GM12891 (cell line): Measurements from ENCODE around the gene PATZ1.

Experiments used
- DNase-seq: peaks from one replicate; pipeline ENCODE4 v3.0.0; 2011; ENCODE audit warnings: low spot score; ENCODE audit not compliant: insufficient read length
- FAIRE-seq: peaks from 2 replicates; lab custom pipeline; 2011; peaks lifted over from hg19 to GRCh38; lab: Jason Lieb, UNC
- PAX5 ChIP-seq: IDR thresholded peaks from 2 replicates; pipeline ENCODE4 v1.6.1; 2011; ENCODE audit warnings: low read length, moderate library complexity, mild to moderate bottlenecking; ENCODE audit not compliant: insufficient read depth, severe bottlenecking
- POLR2A ChIP-seq: IDR thresholded peaks from 2 replicates; pipeline ENCODE4 v1.6.1; 2011; ENCODE audit warnings: low read depth, low read length, control low read depth
- POLR2AphosphoS5 ChIP-seq: IDR thresholded peaks from 2 replicates; pipeline ENCODE4 v1.6.1; 2011; ENCODE audit warnings: low read depth, low read length, control low read depth
- POU2F2 ChIP-seq: IDR thresholded peaks from 2 replicates; pipeline ENCODE4 v1.6.1; 2011; ENCODE audit warnings: low read depth, mild to moderate bottlenecking, control low read depth, low read length, moderate library complexity
- SPI1 ChIP-seq: IDR thresholded peaks from 2 replicates; pipeline ENCODE4 v1.6.1; 2011; ENCODE audit warnings: low read depth, low read length, control low read depth
- TAF1 ChIP-seq: IDR thresholded peaks from 2 replicates; pipeline ENCODE4 v1.6.1; 2011; ENCODE audit warnings: low read depth, low read length, control low read depth

Gene PATZ1

DNA sequence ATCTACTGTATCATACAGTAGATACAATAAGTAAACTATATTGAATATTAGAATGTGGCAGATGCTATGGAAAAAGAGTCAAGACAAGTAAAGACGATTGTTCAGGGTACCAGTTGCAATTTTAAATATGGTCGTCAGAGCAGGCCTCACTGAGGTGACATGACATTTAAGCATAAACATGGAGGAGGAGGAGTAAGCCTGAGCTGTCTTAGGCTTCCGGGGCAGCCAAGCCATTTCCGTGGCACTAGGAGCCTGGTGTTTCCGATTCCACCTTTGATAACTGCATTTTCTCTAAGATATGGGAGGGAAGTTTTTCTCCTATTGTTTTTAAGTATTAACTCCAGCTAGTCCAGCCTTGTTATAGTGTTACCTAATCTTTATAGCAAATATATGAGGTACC, 68.4 kb downstream of the PATZ1 start:
- no peak for DNase-seq
- no peak for FAIRE-seq
- TF ChIP-seq PAX5 (no peak), POU2F2 (no peak), TAF1 (no peak), POLR2AphosphoS5 (no peak), POLR2A (no peak), SPI1 (no peak)

DNA sequence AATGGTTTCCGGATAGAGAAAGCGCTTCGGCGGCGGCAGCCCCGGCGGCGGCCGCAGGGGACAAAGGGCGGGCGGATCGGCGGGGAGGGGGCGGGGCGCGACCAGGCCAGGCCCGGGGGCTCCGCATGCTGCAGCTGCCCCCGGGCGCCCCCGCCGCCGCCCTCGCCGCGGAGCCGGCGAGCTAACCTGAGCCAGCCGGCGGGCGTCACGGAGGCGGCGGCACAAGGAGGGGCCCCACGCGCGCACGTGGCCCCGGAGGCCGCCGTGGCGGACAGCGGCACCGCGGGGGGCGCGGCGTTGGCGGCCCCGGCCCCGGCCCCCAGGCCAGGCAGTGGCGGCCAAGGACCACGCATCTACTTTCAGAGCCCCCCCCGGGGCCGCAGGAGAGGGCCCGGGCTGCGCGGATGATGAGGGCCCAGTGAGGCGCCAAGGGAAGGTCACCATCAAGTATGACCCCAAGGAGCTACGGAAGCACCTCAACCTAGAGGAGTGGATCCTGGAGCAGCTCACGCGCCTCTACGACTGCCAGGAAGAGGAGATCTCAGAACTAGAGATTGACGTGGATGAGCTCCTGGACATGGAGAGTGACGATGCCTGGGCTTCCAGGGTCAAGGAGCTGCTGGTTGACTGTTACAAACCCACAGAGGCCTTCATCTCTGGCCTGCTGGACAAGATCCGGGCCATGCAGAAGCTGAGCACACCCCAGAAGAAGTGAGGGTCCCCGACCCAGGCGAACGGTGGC, 69.5 kb downstream of the PATZ1 start:
- TF ChIP-seq SPI1 (no peak), POLR2AphosphoS5 (no peak), TAF1 (no peak), POLR2A (no peak), POU2F2 (no peak), PAX5 (no peak)
- FAIRE-seq, result no peak
- DNase-seq, result no peak
